HUES48 (cell line): ENCODE results near the gene GPR101.

Source experiments
- H3K27ac ChIP-seq: one replicate; pipeline ENCODE4 v1.7.0; 2013; ENCODE audit warnings: low read depth, low read length, inconsistent platforms
- H3K27me3 ChIP-seq: 2 replicates; pipeline ENCODE4 v1.6.1; 2013; ENCODE audit warnings: mild to moderate bottlenecking, low read length; ENCODE audit not compliant: control insufficient read depth, insufficient read depth
- H3K36me3 ChIP-seq: 2 replicates; pipeline ENCODE4 v1.6.1; 2013; ENCODE audit warnings: low read length; ENCODE audit not compliant: control insufficient read depth, insufficient read depth
- H3K4me1 ChIP-seq: 2 replicates; pipeline ENCODE4 v1.6.1; 2013; ENCODE audit warnings: mild to moderate bottlenecking, low read length; ENCODE audit not compliant: control insufficient read depth, insufficient read depth
- H3K4me3 ChIP-seq: 2 replicates; pipeline ENCODE4 v1.5.1; 2013; ENCODE audit warnings: mild to moderate bottlenecking, low read depth, low read length
- H3K9ac ChIP-seq: 2 replicates; pipeline ENCODE4 v1.6.1; 2013; ENCODE audit warnings: mild to moderate bottlenecking, low read depth, low read length, moderate library complexity
- H3K9me3 ChIP-seq: 2 replicates; pipeline ENCODE4 v1.6.1; 2013; ENCODE audit warnings: low read length; ENCODE audit not compliant: control insufficient read depth, insufficient read depth

Gene GPR101

DNA sequence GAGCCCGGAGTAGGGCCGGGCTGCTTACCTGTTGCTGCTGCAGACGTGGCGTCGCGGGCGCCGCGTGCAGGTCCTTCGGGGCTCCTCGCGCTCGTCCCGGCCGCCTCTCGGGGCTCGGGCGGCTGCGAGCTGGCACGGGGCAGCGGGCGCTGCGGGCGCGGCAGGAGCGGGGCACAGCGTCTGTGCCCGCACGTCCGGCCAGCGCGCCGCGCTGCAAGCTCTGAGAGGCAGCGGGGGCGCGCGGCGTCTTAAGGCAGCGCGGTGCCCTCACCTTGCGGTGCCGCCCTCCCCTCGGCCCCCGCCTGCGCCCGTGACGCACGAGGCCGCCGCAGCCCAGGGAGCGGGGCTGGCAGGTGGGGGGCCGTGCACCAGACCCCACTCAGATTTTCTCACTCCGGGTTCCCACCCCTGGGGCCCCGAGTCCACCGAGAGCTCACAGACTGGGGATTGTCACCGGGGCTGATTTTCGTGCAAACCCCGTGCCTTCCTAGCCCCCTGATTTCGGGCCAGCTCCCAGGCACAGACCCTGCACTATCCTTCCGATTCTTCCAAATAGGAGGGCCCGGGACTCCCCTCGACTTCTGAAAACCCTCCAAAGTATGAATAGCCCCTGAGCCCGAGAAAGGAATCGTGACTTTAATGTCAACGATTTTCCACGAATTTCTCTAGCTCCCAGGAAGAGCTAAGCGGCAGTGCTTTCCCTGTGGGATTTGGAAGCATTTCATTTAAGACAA is at the start of gene GPR101:
GPR101 (minus strand) TSS at position 222 of the 734 bp plus-strand sequence. CDS start 2,321 bp downstream, outside the sequence.
- Histone ChIP-seq H3K9ac (no peak within 1 kb of the TSS), H3K4me1 (peaks cover 8% of the 10 kb centered on the region), H3K36me3 (no peaks in the 10 kb centered on the region), H3K27ac (no peak within 1 kb of the TSS), H3K4me3 (peak within 1 kb of the TSS; percentile 42; the same call in 1 of the 2 replicates), H3K27me3 (peaks cover 98% of the 10 kb centered on the region), H3K9me3 (no peaks in the 10 kb centered on the region)

- Histone ChIP-seq H3K4me3 (no peak overlapping the region), H3K27me3 (no peaks in the 10 kb centered on the region), H3K9me3 (peaks cover 10% of the 10 kb centered on the region), H3K36me3 (no peaks in the 10 kb centered on the region), H3K27ac (no peak overlapping the region), H3K9ac (no peak overlapping the region), H3K4me1 (no peaks in the 10 kb centered on the region)
Measured at GRCh38 chrX:137081239-137081638, 47.4 kb upstream of the GPR101 start.

DNA sequence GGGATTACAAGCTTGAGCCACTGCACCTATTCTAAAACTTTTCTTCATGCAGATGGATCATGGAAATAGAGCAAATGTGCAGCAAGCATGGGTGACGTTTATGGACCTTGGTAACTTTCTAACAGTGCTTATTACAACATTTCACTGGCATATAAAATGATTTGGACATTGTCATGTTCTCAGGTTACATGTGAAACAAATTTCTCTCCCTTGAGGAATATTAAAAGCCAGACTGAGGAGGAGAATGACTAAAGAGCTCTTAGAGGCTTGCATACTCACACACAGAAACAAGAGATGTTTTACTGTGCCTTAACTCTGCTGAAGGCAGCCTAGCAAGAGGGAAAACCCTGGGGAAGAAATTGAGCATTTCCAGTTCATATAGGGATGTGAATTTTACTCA is 38.6 kb upstream of the GPR101 start:
- no peaks in the 10 kb centered on the region for H3K36me3 ChIP-seq
- no peak overlapping the region for H3K27ac ChIP-seq
- no peak overlapping the region for H3K9ac ChIP-seq
- H3K4me3 ChIP-seq: no peak overlapping the region
- no peaks in the 10 kb centered on the region for H3K4me1 ChIP-seq
- H3K27me3 ChIP-seq: no peaks in the 10 kb centered on the region; the same call in 1 of the 2 replicates
- H3K9me3 ChIP-seq: no peaks in the 10 kb centered on the region; the same call in 1 of the 2 replicates

DNA sequence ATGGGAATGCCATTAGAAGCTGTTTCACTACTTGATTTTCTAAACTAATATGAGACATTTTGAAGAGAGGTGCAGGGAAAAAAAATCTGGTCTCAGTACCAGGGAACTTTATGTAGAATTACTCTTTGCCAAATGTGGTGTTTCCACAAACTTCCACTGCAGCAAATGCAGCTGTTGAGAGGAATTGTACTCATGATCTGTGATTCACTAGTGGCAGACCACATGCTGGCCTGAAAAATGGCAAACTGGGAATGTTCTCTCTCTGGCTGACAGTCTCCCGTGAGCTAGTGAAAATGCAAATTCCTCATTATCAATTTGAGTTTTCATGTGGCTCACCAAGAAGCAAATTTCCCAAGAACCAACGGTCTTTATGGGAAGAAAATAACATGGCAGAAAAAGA is 37.8 kb upstream of the GPR101 start:
- H3K4me3 ChIP-seq: no peak overlapping the region
- H3K27ac ChIP-seq: no peak overlapping the region
- H3K9ac ChIP-seq: no peak overlapping the region
- no peaks in the 10 kb centered on the region; the same call in 1 of the 2 replicates for H3K9me3 ChIP-seq
- H3K4me1 ChIP-seq: no peaks in the 10 kb centered on the region
- H3K27me3 ChIP-seq: no peaks in the 10 kb centered on the region; the same call in 1 of the 2 replicates
- no peaks in the 10 kb centered on the region for H3K36me3 ChIP-seq

DNA sequence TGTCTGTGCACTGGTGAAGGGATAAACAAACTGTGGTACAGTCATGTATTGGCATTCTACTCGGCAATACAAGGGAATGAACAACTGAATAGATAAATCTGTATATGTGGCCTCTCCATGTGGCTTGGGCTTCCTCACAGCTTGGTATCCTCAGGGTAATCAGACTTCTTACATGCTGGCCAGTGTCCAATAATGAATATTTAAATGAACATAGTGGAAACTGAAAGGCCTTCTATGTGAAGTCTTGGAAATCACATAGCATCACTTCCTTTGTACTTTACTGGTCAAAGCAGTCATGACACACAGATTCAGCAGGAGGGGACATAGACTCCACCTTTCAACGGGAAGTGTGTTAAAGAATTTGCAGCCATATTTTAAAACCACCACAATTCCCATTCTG is 33.4 kb upstream of the GPR101 start:
- H3K4me3 ChIP-seq: no peak overlapping the region
- no peak overlapping the region for H3K9ac ChIP-seq
- no peaks in the 10 kb centered on the region for H3K27me3 ChIP-seq
- no peaks in the 10 kb centered on the region for H3K9me3 ChIP-seq
- H3K4me1 ChIP-seq: no peaks in the 10 kb centered on the region
- H3K27ac ChIP-seq: no peak overlapping the region
- H3K36me3 ChIP-seq: no peaks in the 10 kb centered on the region

DNA sequence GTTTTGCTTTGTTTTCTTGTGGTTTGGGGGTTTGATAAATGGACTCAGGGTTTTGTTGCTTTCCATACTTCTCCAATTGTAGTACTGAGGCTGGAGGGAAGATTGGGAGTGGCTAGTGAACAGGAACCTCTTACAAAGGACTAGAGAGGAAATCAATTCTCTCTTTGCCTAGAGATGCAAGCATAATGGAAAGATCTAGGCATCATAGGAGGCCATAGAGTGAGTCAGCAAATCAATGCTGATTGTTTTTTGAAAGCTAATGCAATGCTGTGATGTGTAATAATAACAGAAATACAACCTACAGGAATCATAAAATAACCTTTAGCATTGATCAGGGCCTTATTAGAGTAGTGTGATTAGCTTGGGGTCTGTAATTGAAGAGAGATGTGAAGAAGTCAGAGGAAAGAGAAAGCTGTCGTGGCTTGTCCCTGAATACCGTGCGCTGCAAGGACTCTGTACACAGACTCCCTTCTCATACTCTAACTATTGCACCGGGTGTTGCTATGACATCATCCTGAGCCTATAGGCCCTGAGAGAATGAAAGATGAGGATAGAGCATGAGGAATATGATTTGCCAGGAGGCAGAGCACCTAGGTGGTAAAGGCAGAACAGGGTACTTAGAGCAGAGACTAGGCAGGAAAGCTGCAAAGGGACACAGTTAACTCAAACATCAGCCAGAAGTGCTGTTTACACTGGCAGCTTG is 29.3 kb upstream of the GPR101 start:
- Histone ChIP-seq H3K4me3 (no peak overlapping the region), H3K9ac (no peak overlapping the region), H3K27me3 (no peaks in the 10 kb centered on the region; the same call in 1 of the 2 replicates), H3K36me3 (no peaks in the 10 kb centered on the region), H3K27ac (no peak overlapping the region), H3K9me3 (no peaks in the 10 kb centered on the region), H3K4me1 (peaks cover 3% of the 10 kb centered on the region; the same call in 1 of the 2 replicates)

- no peak overlapping the region for H3K4me3 ChIP-seq
- H3K36me3 ChIP-seq: no peaks in the 10 kb centered on the region
- H3K9me3 ChIP-seq: no peaks in the 10 kb centered on the region
- H3K4me1 ChIP-seq: peaks cover 3% of the 10 kb centered on the region; the same call in 1 of the 2 replicates
- no peak overlapping the region for H3K9ac ChIP-seq
- H3K27ac ChIP-seq: no peak overlapping the region
- H3K27me3 ChIP-seq: peaks cover 37% of the 10 kb centered on the region
Measured at GRCh38 chrX:137058339-137059127, 24.7 kb upstream of the GPR101 start.

- peak overlapping the region; percentile 68 for H3K4me3 ChIP-seq
Measured at GRCh38 chrX:137052643-137053235, 18.9 kb upstream of the GPR101 start.

DNA sequence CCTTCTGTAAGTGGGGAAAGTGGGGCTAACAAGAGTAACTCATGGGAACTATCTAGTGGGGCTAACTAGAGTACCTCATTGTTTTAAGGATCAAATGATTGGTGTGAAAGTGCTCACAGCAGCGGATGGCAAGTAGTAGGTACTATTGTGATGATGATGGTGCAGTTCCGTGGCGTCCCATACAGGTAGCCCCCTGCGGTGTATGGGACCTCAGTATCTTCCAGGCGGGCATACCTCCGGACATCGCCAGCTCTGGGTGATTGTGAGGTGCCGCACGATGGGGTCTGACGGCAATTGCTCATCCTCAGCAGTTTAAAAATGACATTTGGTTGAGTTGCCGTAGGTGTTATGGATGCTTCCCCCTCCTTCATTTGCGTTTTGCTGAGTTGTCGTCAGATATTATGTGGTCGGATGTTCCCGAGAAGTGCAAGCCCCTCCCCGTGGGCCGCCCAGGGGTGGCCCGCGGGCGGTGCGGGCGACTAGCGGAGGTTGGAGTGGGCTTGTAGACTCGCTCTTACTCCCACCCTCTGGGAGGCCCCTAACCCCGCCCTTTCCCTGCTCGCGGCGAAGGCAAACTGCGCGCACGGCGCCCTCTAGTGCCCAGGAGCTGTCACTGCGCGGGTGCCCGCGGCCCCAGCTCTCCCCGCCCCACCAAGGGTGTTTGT is 18.3 kb upstream of the GPR101 start:
- Histone ChIP-seq H3K9me3 (no peaks in the 10 kb centered on the region), H3K27ac (no peak overlapping the region), H3K9ac (no peak overlapping the region), H3K27me3 (peaks cover 87% of the 10 kb centered on the region), H3K36me3 (no peaks in the 10 kb centered on the region), H3K4me3 (peak overlapping the region; percentile 68), H3K4me1 (no peaks in the 10 kb centered on the region)

More at GRCh38 chrX:137052643-137053235, 18.9 kb upstream of the GPR101 start:
- no peaks in the 10 kb centered on the region for H3K4me1 ChIP-seq
- no peak overlapping the region for H3K27ac ChIP-seq
- H3K9me3 ChIP-seq: no peaks in the 10 kb centered on the region
- peaks cover 88% of the 10 kb centered on the region for H3K27me3 ChIP-seq
- H3K36me3 ChIP-seq: no peaks in the 10 kb centered on the region
- no peak overlapping the region for H3K9ac ChIP-seq

DNA sequence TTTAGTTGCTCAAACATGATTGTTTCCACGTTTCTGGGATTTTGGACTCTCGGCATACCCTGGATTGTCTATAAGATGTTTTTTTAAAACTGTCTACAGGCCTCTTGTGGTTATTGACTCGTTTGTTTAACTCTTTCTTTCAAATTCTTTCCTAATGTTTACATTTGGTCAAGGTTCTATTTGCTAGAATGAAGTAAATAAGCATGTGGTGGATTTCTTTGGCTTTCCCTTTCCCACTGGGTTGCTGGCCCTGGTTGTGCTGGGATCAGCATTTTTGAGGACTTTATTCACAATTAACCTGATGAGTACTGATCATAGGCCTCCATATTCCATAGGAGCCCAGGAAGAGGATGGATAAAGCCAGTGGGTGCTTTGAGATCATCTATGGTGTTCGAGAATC is 11.1 kb upstream of the GPR101 start:
- Histone ChIP-seq H3K9me3 (no peaks in the 10 kb centered on the region), H3K4me3 (no peak overlapping the region), H3K4me1 (no peaks in the 10 kb centered on the region), H3K27ac (no peak overlapping the region), H3K36me3 (no peaks in the 10 kb centered on the region), H3K9ac (no peak overlapping the region), H3K27me3 (peaks cover 30% of the 10 kb centered on the region)
